ENCODE data around the gene SOCS1. TPM values are rescaled to one million over a fixed set of nuclear protein-coding genes. Genes with fewer than 3 reads are reported as not detected.

Gene SOCS1
- 5.6 to 18.1 TPM (median 14.1 TPM) in 5 replicates for total RNA-seq (2022; extraction: Qiagen RNA extraction)

GRCh38 chr16:11255737-11256660 lies at the start of gene SOCS1:
TSS of gene SOCS1 (minus strand) at chr16:11256204. CDS start at chr16:11255478, 726 bp downstream.

GRCh38 chr16:11280616-11281522 lies 24.9 kb upstream of the SOCS1 start, which contains the start of gene PRM1:
TSS of gene PRM1 (minus strand) at chr16:11281330. CDS start at chr16:11281238, 92 bp downstream.

GRCh38 chr16:11276143-11276895 lies 20.3 kb upstream of the SOCS1 start, which contains the start of gene PRM2:
TSS of gene PRM2 (minus strand) at chr16:11276480. CDS start at chr16:11276370, 110 bp downstream.

GRCh38 chr16:11272921-11273720 lies 17.1 kb upstream of the SOCS1 start, which contains the start of gene PRM3:
TSS of gene PRM3 (minus strand) at chr16:11273629. CDS start at chr16:11273595, 34 bp downstream.

GRCh38 chr16:11268921-11269375 lies 12.9 kb upstream of the SOCS1 start, which contains the start of gene TNP2:
TSS of gene TNP2 (minus strand) at chr16:11269325. CDS start at chr16:11269262, 63 bp downstream.

Other genes starting within 250 kb of the SOCS1 start
- gene TNP2, start 13.1 kb upstream of the SOCS1 start, total RNA-seq (2022; extraction: Qiagen RNA extraction), result not detected in 5 replicates
- gene PRM3, start 17.4 kb upstream of the SOCS1 start, total RNA-seq (2022; extraction: Qiagen RNA extraction), result not detected in 5 replicates
- not detected in 5 replicates for gene PRM2, start 20.3 kb upstream of the SOCS1 start, total RNA-seq (2022; extraction: Qiagen RNA extraction)
- not detected in 5 replicates for gene PRM1, start 25.1 kb upstream of the SOCS1 start, total RNA-seq (2022; extraction: Qiagen RNA extraction)
- gene RMI2, start 89.3 kb upstream of the SOCS1 start, total RNA-seq (2022; extraction: Qiagen RNA extraction), result 25.8 to 35.2 TPM (median 33.6 TPM) in 5 replicates

Measured in A549 treated with AZD2906 at 1 μM for 4 hours (cell line).